CD4-positive, alpha-beta T cell treated with Interleukin-6 at 100 ng/mL for 8 hours (primary cell): ENCODE data around the gene DSC3.

Experiments
- DNase-seq: peaks from one replicate; pipeline ENCODE4 v3.0.0-alpha.2; 2020; ENCODE audit warnings: mixed read lengths, low spot score

The DSC3 gene

GRCh38 chr18:31042406-31043181, at the start of gene DSC3:
TSS of gene DSC3 (minus strand) at chr18:31042742. CDS start at chr18:31042660, 82 bp downstream.
- no peak for DNase-seq

- DNase-seq: no peak
Observed at GRCh38 chr18:31091350-31091749, 48.8 kb upstream of the DSC3 start.

GRCh38 chr18:31088532-31088931, 46.0 kb upstream of the DSC3 start:
- no peak for DNase-seq

DNA sequence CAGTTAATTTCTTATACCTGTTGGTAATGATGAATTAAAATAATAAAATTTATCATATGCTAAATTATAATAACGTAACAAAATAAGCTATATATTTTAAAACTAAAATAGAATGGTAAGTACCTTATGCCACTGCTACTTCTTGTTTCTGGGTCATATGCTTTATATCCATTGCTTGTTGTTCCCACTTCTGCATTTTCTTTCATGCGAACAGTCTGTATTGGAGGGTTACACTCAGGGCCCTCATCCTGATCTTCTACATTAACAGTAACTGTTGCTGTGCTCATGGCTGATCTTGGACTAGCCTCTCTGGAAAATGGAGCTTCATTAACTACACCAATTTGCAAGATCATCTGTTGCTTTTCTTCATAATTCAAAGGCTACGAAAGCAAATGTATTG, 37.4 kb upstream of the DSC3 start:
- DNase-seq: no peak

GRCh38 chr18:31077878-31078277, 35.3 kb upstream of the DSC3 start:
- no peak for DNase-seq

DNA sequence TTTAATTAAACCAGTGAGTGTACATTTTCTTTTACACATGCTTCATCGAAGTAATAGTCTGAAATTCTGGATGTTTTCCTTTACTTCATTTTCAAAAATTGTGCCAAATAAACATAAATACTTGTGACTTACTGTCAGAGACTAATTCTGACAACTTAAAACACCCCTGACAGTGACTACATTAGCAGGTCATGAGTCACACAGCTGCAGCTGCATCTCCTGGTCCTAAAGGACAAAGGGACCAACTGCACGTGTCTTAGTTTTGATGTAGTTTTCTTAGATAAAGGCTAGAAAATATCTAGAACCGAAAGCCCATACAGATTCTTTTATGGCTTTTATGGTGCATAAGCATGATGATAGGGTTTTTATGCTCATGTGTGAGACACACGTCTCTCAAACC, 29.6 kb upstream of the DSC3 start:
- DNase-seq: no peak

- DNase-seq: no peak
Observed at GRCh38 chr18:31070206-31070605, 27.7 kb upstream of the DSC3 start.

GRCh38 chr18:31066266-31066665, 23.7 kb upstream of the DSC3 start:
- no peak for DNase-seq

DNA sequence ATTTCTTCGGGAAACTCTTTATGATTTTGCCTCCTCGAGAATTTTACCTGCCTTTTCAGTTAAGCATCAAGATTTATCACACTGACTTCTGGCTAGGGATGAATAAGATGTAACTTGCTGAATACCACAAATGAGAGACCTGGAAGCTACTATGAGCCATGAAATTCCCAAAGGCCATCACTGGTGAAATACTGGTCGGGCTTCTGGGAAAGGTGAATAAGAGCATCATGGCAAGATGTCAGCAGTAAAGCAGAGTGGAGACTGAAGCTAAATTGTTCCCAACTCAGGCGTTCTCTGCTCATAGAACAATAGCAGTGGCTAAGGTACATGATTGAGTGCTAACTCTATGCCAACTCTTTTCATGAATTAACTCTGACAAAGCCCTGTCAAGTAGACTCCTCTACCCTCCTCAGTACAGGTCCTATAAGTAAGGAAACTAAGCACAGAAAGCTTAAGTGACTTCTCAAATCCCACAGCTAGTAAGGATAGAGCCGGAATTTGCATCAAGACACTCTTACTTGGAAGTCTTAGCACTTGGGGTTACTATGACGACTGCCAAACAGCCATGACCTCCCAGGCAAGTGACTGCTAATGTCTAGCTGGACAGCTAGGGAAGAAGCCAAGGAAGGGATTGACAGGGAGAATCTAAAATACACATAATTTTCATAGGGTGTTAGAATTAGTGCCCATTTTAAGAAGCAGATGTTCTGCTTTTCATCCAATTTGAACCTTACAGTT, 22.7 kb upstream of the DSC3 start:
- no peak for DNase-seq

DNA sequence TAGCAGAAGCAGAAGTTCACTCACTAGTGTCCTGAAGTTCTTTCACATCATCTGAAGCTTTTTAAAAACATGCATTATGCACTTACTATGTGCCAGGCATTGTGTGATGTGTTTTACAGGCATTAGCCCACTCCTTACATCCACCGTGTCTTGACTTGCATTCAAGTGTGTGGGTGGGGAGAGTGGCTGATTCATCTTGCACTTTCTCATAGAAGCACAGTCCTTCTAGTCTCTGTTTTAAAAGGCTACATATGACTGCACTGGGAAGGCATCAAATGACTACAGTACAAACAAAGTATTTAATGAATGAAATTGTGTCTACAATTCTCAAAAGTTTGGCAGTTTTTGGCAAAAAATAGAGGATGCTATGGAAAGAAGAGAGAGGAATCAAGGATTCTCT, 21.6 kb upstream of the DSC3 start:
- no peak for DNase-seq

DNA sequence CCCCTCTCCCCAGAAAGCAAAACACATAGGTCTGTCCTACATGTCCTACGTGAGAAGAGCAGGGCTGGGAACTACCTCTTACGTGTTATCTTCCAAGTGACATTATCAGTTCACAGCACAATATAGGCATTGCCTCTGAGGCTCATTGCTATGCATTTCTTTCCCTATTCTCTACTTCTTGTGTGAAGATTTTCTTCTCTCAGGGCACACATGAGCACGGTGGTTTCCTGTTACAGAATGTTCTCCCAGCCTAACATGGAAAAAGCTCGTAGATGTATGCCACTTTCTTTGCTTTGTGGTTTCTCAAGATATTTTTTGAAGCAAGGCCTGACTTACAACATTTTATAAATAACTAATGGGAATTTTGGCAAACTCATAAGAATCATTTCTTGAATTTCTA, 19.4 kb upstream of the DSC3 start:
- DNase-seq: no peak

- no peak for DNase-seq
Observed at GRCh38 chr18:31058897-31059296, 16.4 kb upstream of the DSC3 start.

- no peak for DNase-seq
Observed at GRCh38 chr18:31057917-31058316, 15.4 kb upstream of the DSC3 start.

DNA sequence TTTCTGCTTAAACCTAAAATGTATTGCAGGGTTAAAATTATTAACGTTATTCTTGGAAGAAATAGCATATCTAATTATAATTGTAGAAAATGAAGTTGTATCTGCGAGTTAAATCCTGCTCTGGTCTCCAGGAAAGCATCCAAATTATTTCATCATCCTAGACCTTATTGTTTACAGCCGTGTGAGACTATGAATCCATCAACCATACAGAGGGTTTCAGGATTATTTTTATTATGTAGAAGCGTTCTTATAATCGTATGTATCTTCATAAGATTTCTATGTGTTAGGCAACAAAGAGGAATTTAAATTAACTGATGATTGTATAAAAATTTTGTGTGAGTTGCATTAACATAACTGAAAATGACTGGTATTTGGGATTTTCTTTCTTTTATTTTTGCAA, 14.5 kb upstream of the DSC3 start:
- no peak for DNase-seq

DNA sequence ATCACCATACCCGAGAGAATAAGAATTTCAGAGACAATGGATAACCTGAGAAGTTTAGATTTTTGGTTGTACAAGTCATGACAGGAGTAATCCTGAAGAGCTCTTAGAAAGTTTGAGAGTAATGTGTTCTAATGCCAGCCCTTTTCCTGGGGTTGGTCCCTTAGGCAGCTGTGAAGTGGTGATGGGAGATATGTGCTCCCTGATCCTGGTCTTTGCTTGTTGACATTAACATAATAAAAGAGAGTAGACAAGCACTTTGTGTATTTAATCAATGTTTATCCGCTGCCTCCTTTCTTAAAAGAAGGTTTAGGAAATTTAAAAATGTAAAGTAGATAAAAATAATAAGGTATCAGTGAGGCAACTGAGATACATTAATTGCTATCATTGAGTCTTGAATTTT, 13.8 kb upstream of the DSC3 start:
- no peak for DNase-seq

DNA sequence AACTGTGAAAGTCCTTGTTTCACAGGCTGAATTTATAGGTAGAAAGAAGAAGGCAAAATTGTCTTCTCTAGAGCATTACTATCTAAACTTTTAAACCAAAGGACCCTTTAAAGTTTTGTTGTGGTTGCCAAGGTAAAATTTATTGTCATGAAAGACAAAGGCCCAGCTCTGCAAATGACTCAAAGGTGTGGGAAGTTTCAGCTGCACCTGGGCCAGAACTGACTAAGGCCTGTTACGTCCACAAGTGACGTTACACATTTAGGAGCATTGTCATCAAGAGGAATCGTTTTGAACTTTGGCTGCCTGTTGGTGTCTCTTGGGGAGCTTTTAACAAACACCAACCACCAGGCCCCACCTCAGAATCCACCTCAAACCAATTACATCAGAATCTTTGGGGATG, 8.1 kb upstream of the DSC3 start:
- no peak for DNase-seq

DNA sequence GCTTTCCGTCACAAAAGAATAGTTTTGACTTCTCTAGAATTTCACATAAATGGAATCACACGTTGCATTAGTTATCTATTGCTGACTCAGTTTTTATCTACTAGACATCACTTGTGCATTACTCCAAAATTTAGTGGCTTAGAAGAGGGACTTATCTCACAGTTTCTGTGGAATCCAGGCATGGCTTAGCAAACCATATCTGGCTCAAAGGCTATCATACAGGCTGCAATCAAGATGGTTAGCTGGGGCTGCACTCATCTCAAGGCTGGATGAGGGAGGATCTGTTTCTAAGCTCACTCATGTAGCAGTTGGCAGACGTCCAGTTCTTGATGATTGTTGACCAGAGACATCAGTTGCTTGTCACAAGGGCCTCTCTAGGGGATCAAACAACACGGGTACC, 6.6 kb upstream of the DSC3 start:
- DNase-seq: no peak

- DNase-seq: no peak
Observed at GRCh38 chr18:31048216-31048615, 5.7 kb upstream of the DSC3 start.

DNA sequence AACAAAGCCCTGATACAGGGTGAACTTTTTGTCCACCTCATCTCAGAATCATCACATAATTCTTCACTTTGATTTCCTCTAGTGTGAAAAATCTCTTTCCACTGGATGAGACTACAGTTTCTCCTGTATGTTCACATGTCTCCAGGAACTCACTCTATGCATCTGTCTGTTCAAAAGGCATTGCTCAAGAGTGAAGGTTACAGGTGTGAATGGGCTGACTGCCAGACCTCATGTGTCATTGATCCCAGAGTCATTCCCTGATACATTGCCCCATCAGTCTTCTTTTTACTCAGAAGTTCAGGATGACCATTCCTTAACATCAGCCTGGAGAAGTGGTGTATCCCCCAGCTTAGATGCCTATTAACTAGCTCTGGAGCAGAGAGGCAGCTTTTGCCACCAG, 4.4 kb upstream of the DSC3 start:
- DNase-seq: no peak

GRCh38 chr18:31045599-31045998, 3.1 kb upstream of the DSC3 start:
- DNase-seq: no peak

DNA sequence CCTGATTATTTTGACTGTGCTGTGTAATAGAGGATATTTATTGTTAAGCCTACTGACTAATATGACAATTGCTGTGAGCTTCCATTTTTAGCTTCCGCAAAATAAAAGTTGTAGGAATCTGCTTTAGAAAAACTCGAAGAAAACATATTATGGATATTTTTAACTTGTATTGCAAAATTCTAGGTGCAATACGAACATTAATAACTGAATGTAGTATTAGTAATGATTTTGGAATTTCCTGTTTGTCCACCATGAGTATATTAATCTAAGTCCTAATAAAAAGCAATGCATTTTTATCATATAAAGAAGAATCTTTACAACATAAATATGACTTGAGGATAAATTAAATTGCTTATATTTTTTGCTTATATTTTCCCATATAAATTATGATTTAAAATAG, 2.4 kb upstream of the DSC3 start:
- DNase-seq: no peak

DNA sequence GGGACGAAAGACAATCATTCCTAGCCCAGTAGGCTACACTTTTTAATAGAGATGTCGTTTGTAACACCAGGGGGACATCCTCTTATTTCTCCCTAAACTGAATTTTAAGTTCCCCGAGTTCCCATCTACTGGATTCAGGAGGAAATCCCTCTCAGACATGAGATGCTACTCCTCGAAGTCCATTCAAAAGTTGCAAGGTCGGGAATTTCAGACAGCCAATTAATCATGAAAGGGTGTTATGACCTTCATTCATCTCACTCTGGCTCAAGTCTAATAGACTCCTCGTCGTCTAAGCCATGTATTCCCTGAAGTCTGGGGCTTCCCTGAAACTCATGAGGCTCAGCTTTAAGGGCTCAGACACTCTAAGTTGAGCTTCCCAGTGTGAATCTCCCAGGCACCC, 1.2 kb upstream of the DSC3 start:
- DNase-seq: no peak

- DNase-seq: no peak
Observed at GRCh38 chr18:31042084-31042405, 497 bp downstream of the DSC3 start.
